ES-I3 (cell line): ENCODE data around the gene NCS1.

Source experiments
- H3K36me3 ChIP-seq: 2 replicates; pipeline ENCODE4 v1.6.1; 2013; ENCODE audit warnings: mild to moderate bottlenecking, low read length, control low read depth, moderate library complexity; ENCODE audit not compliant: insufficient read depth
- H3K4me1 ChIP-seq: 2 replicates; pipeline ENCODE4 v1.6.1; 2013; ENCODE audit warnings: mild to moderate bottlenecking, control low read depth, low read length; ENCODE audit not compliant: insufficient read depth
- H3K9ac ChIP-seq: 2 replicates; pipeline ENCODE4 v1.6.1; 2013; ENCODE audit warnings: low read depth, mild to moderate bottlenecking, low read length, moderate library complexity
- H3K9me3 ChIP-seq: 2 replicates; pipeline ENCODE4 v1.6.1; 2013; ENCODE audit warnings: mild to moderate bottlenecking, low read length, moderate library complexity; ENCODE audit not compliant: control insufficient read depth, insufficient read depth

NCS1 gene

GRCh38 chr9:130140706-130141105 is 31.5 kb upstream of the NCS1 start:
- Histone ChIP-seq H3K36me3 (peaks cover 2% of the 10 kb centered on the region; the same call in 1 of the 2 replicates), H3K9ac (no peak overlapping the region), H3K4me1 (peaks cover 33% of the 10 kb centered on the region), H3K9me3 (no peaks in the 10 kb centered on the region)

GRCh38 chr9:130142056-130142455 is 30.1 kb upstream of the NCS1 start:
- Histone ChIP-seq H3K4me1 (peaks cover 33% of the 10 kb centered on the region), H3K9me3 (no peaks in the 10 kb centered on the region), H3K9ac (no peak overlapping the region), H3K36me3 (no peaks in the 10 kb centered on the region)

GRCh38 chr9:130142641-130143040 is 29.6 kb upstream of the NCS1 start:
- H3K36me3 ChIP-seq, result no peaks in the 10 kb centered on the region
- peaks cover 31% of the 10 kb centered on the region for H3K4me1 ChIP-seq
- no peaks in the 10 kb centered on the region for H3K9me3 ChIP-seq
- no peak overlapping the region for H3K9ac ChIP-seq

GRCh38 chr9:130143279-130143893 is 28.8 kb upstream of the NCS1 start:
- no peak overlapping the region for H3K9ac ChIP-seq
- no peaks in the 10 kb centered on the region for H3K9me3 ChIP-seq
- H3K4me1 ChIP-seq, result peaks cover 25% of the 10 kb centered on the region
- no peaks in the 10 kb centered on the region for H3K36me3 ChIP-seq

- no peak overlapping the region for H3K9ac ChIP-seq
Observed at GRCh38 chr9:130143958-130144366, 28.2 kb upstream of the NCS1 start.

GRCh38 chr9:130144703-130145102 is 27.5 kb upstream of the NCS1 start:
- Histone ChIP-seq H3K36me3 (no peaks in the 10 kb centered on the region), H3K9me3 (no peaks in the 10 kb centered on the region), H3K4me1 (peaks cover 13% of the 10 kb centered on the region; the same call in 1 of the 2 replicates), H3K9ac (no peak overlapping the region)

More at GRCh38 chr9:130143958-130144366, 28.2 kb upstream of the NCS1 start:
- Histone ChIP-seq H3K4me1 (peaks cover 20% of the 10 kb centered on the region), H3K9me3 (no peaks in the 10 kb centered on the region), H3K36me3 (no peaks in the 10 kb centered on the region)

- H3K9ac ChIP-seq, result no peak overlapping the region
- H3K9me3 ChIP-seq, result no peaks in the 10 kb centered on the region
- peaks cover 13% of the 10 kb centered on the region; the same call in 1 of the 2 replicates for H3K4me1 ChIP-seq
- H3K36me3 ChIP-seq, result no peaks in the 10 kb centered on the region
Observed at GRCh38 chr9:130145658-130146057, 26.5 kb upstream of the NCS1 start.

- H3K9me3 ChIP-seq, result no peaks in the 10 kb centered on the region
- H3K36me3 ChIP-seq, result no peaks in the 10 kb centered on the region
- H3K9ac ChIP-seq, result no peak overlapping the region
- H3K4me1 ChIP-seq, result peaks cover 13% of the 10 kb centered on the region; the same call in 1 of the 2 replicates
Observed at GRCh38 chr9:130147198-130147597, 25.0 kb upstream of the NCS1 start.

GRCh38 chr9:130147910-130148309 is 24.3 kb upstream of the NCS1 start:
- no peak overlapping the region for H3K9ac ChIP-seq
- H3K9me3 ChIP-seq, result no peaks in the 10 kb centered on the region
- peaks cover 8% of the 10 kb centered on the region; the same call in 1 of the 2 replicates for H3K4me1 ChIP-seq
- H3K36me3 ChIP-seq, result no peaks in the 10 kb centered on the region

- Histone ChIP-seq H3K9ac (no peak overlapping the region), H3K4me1 (peaks cover 4% of the 10 kb centered on the region; the same call in 1 of the 2 replicates), H3K36me3 (no peaks in the 10 kb centered on the region), H3K9me3 (no peaks in the 10 kb centered on the region)
Observed at GRCh38 chr9:130149031-130149430, 23.2 kb upstream of the NCS1 start.

- Histone ChIP-seq H3K9me3 (no peaks in the 10 kb centered on the region), H3K4me1 (peaks cover 4% of the 10 kb centered on the region; the same call in 1 of the 2 replicates), H3K9ac (no peak overlapping the region), H3K36me3 (no peaks in the 10 kb centered on the region)
Observed at GRCh38 chr9:130149654-130150286, 22.4 kb upstream of the NCS1 start.

- Histone ChIP-seq H3K9ac (no peak overlapping the region), H3K9me3 (no peaks in the 10 kb centered on the region), H3K36me3 (no peaks in the 10 kb centered on the region), H3K4me1 (peaks cover 4% of the 10 kb centered on the region; the same call in 1 of the 2 replicates)
Observed at GRCh38 chr9:130150779-130151382, 21.3 kb upstream of the NCS1 start.

GRCh38 chr9:130154816-130155215 is 17.4 kb upstream of the NCS1 start:
- no peaks in the 10 kb centered on the region for H3K9me3 ChIP-seq
- peaks cover 4% of the 10 kb centered on the region; the same call in 1 of the 2 replicates for H3K4me1 ChIP-seq
- H3K9ac ChIP-seq, result no peak overlapping the region
- H3K36me3 ChIP-seq, result no peaks in the 10 kb centered on the region

- Histone ChIP-seq H3K9ac (no peak overlapping the region), H3K36me3 (no peaks in the 10 kb centered on the region), H3K4me1 (peaks cover 4% of the 10 kb centered on the region; the same call in 1 of the 2 replicates), H3K9me3 (no peaks in the 10 kb centered on the region)
Observed at GRCh38 chr9:130155647-130156046, 16.6 kb upstream of the NCS1 start.

- Histone ChIP-seq H3K9ac (no peak overlapping the region), H3K9me3 (no peaks in the 10 kb centered on the region), H3K4me1 (peaks cover 4% of the 10 kb centered on the region; the same call in 1 of the 2 replicates), H3K36me3 (no peaks in the 10 kb centered on the region)
Observed at GRCh38 chr9:130156672-130157071, 15.5 kb upstream of the NCS1 start.
